ENCODE data around the gene LRRK1.
"Not testable (repeated sequence)": the region's sequence is repeated elsewhere in the genome, so short reads cannot be mapped to it uniquely, and the experiment has no call there.

Gene LRRK1

GRCh38 chr15:101062471-101063171, 143.5 kb downstream of the LRRK1 start:
- no peak for DNase-seq

- DNase-seq = no peak
Observed at GRCh38 chr15:101063212-101063611, 144.1 kb downstream of the LRRK1 start.

GRCh38 chr15:101063891-101064794, 145.0 kb downstream of the LRRK1 start:
- no peak for DNase-seq

- DNase-seq = no peak
Observed at GRCh38 chr15:101064795-101065569, 145.8 kb downstream of the LRRK1 start.

- DNase-seq = no peak
Observed at GRCh38 chr15:101065570-101066221, 146.5 kb downstream of the LRRK1 start.

- DNase-seq = no peak
Observed at GRCh38 chr15:101066501-101067408, 147.6 kb downstream of the LRRK1 start.

- no peak for DNase-seq
Observed at GRCh38 chr15:101067660-101068522, 148.7 kb downstream of the LRRK1 start.

- no peak for DNase-seq
Observed at GRCh38 chr15:101068523-101068960, 149.4 kb downstream of the LRRK1 start.

- DNase-seq = no peak
Observed at GRCh38 chr15:101068961-101069653, 149.9 kb downstream of the LRRK1 start.

- no peak for DNase-seq
Observed at GRCh38 chr15:101069654-101069973, 150.5 kb downstream of the LRRK1 start.

- no peak for DNase-seq
Observed at GRCh38 chr15:101070024-101070423, 150.9 kb downstream of the LRRK1 start.

GRCh38 chr15:101070502-101071273, 151.5 kb downstream of the LRRK1 start:
- DNase-seq = no peak

GRCh38 chr15:101071651-101072050, 152.5 kb downstream of the LRRK1 start:
- DNase-seq = no peak

- not testable (repeated sequence) for DNase-seq
Observed at GRCh38 chr15:101072235-101072634, 153.1 kb downstream of the LRRK1 start.

GRCh38 chr15:101077806-101078668, 158.9 kb downstream of the LRRK1 start:
- DNase-seq = not testable (repeated sequence)

- no peak for DNase-seq
Observed at GRCh38 chr15:101078669-101079323, 159.6 kb downstream of the LRRK1 start.

GRCh38 chr15:101081900-101082299, 162.7 kb downstream of the LRRK1 start:
- no peak for DNase-seq
